ENCODE data around the gene HIF3A.

The HIF3A gene

GRCh38 chr19:46385636-46386035 is 88.8 kb downstream of the HIF3A start:
- DNase-seq, result no peak

GRCh38 chr19:46386151-46386550 is 89.3 kb downstream of the HIF3A start:
- no peak for DNase-seq

- no peak for DNase-seq
Observed at GRCh38 chr19:46386996-46387712, 90.3 kb downstream of the HIF3A start.

DNA sequence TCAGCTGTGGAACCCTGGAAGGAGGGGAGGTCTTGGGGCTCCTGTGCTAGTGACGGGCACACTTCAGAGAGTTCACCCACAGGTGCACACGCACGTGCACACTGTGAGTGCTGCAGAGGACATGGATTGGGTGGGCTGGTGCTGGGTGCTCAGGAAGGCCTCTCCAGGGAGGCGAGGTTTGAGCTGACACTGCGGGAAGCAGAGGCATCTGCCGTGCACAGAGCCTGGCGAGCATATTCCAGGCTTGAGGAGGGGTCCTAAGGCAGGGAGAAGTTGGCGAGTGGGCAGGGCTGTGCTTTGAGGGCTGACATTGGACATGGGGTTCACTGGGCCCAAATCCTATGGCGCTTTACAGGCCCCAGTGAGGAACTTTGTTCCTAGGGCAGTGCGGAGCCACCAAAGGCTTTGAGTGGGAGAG is 90.9 kb downstream of the HIF3A start:
- DNase-seq, result no peak

- no peak for DNase-seq
Observed at GRCh38 chr19:46388311-46389095, 91.7 kb downstream of the HIF3A start.

DNA sequence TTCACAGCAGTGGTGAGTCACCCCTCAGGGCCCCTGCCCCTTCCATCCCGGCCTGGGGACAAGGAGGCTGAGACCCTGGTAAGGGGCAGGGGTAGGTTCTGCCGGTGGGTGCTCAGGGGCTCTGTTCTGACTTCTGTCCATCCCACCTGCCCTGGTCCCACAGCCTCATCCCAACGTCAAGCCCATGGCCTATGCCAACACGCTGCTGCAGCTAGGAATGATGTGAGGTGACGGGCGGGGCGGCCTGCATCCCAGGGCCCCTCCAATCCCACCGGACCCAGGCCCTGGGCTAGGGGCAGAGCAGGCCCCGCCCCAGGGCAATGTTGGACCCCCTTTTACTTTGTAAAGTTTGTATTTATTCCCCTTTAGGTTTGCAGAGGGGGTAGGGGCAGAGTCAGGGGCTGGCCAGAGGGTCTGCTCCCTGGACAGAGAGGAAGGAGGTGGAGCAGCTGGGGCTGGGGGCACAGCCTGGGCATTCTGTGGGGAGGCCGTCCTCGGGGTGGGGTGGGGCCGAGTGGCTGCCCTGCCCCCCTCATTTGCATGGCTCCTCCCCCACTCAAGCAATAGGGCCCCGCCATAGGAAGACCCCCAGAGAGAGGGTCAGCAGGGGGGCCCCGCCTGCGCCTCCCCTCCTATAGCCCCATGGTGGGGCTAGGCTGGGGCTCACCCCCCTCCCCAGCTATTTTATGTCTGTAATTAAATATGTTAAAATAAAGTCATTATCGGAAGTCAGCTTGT is 93.4 kb downstream of the HIF3A start:
- no peak for DNase-seq

- DNase-seq, result no peak
Observed at GRCh38 chr19:46390866-46391265, 94.0 kb downstream of the HIF3A start.

- DNase-seq, result no peak
Observed at GRCh38 chr19:46391296-46392251, 94.7 kb downstream of the HIF3A start.

DNA sequence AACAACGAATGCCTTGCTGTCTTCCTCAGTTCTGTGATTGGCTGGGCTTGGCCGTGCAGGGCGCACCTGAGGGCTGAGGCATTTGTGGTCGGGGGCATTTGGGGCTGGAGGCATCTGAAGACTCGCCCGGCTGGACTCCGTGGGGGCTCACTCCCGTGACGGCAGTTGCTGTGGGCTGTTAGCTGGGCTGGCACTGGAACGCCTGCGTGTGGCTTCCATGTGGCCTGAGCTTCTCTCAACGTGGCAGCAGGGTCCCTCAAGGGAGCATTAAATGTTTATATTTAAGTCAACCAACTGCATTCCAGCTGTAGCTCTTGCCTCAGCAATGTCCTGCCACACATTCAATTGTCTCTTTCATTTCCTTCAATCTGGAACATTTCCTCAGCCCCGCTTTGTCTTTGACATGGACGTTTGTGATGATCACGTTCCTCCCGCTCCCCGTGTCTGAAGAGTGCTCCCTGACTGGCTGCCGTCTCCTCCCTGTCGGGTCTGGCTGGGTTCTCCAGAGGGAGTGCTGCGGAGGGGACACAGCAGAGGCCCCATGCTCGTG is 95.5 kb downstream of the HIF3A start:
- DNase-seq, result no peak

DNA sequence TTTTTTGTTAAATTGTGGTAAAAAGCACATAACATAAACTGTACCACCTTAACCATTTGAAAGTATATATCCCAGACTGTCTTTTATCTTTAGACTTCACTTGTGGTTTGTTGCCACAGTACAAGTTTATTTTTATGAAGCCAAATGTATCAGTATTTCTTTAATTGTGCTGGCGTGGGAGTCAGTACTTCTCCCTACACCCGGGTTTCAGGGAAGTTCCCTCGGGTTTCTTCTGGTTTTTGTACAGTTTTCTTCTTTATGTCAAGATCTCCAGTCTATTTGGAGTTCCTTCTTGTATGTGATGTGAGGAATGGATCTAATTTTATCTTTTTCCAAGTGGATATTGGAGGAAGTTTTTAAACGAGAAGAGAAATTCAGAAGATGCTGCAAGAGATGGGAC is 96.0 kb downstream of the HIF3A start:
- DNase-seq, result no peak
